Fibroblast of the conjunctiva (primary cell): ENCODE measurements around the gene TBL1X.
"Not testable (repeated sequence)": the region's sequence is repeated elsewhere in the genome, so short reads cannot be mapped to it uniquely, and the experiment has no call there.

Experiments
- DNase-seq: peaks from one replicate; pipeline ENCODE4 v3.0.0-alpha.2; 2010; ENCODE audit warnings: low read depth

Gene TBL1X

GRCh38 chrX:9536156-9536555 is 71.3 kb downstream of the TBL1X start:
- DNase-seq, result not testable (repeated sequence)

- no peak for DNase-seq
Measured at GRCh38 chrX:9537781-9538180, 72.9 kb downstream of the TBL1X start.

- no peak for DNase-seq
Measured at GRCh38 chrX:9538544-9539045, 73.7 kb downstream of the TBL1X start.

GRCh38 chrX:9539605-9540387 is 74.9 kb downstream of the TBL1X start:
- DNase-seq, result no peak

- no peak for DNase-seq
Measured at GRCh38 chrX:9542106-9542760, 77.4 kb downstream of the TBL1X start.

- no peak for DNase-seq
Measured at GRCh38 chrX:9542761-9543111, 77.9 kb downstream of the TBL1X start.

GRCh38 chrX:9555354-9555753 is 90.5 kb downstream of the TBL1X start:
- DNase-seq, result no peak

- DNase-seq, result no peak
Measured at GRCh38 chrX:9557091-9557490, 92.2 kb downstream of the TBL1X start.

GRCh38 chrX:9557521-9557920 is 92.7 kb downstream of the TBL1X start:
- DNase-seq, result no peak

GRCh38 chrX:9558615-9559014 is 93.8 kb downstream of the TBL1X start:
- DNase-seq, result no peak

GRCh38 chrX:9560219-9560618 is 95.4 kb downstream of the TBL1X start:
- no peak for DNase-seq

GRCh38 chrX:9561199-9561598 is 96.3 kb downstream of the TBL1X start:
- DNase-seq, result no peak

GRCh38 chrX:9562851-9563250 is 98.0 kb downstream of the TBL1X start:
- peak; percentile 75 for DNase-seq

- peak; percentile 68 for DNase-seq
Measured at GRCh38 chrX:9566150-9566621, 101.3 kb downstream of the TBL1X start.

- no peak for DNase-seq
Measured at GRCh38 chrX:9569876-9570301, 105.0 kb downstream of the TBL1X start.

GRCh38 chrX:9573282-9574106 is 108.6 kb downstream of the TBL1X start:
- DNase-seq, result no peak

- DNase-seq, result no peak
Measured at GRCh38 chrX:9576059-9576458, 111.2 kb downstream of the TBL1X start.

- DNase-seq, result no peak
Measured at GRCh38 chrX:9577555-9577954, 112.7 kb downstream of the TBL1X start.

GRCh38 chrX:9578083-9578779 is 113.4 kb downstream of the TBL1X start:
- no peak for DNase-seq

- DNase-seq, result no peak
Measured at GRCh38 chrX:9581771-9582385, 117.0 kb downstream of the TBL1X start.

- DNase-seq, result no peak
Measured at GRCh38 chrX:9582956-9583355, 118.1 kb downstream of the TBL1X start.
